RWPE2 (cell line): ENCODE measurements around the gene SIGLEC11.

Experiments used
- ATAC-seq: fragments of 200-7000 bp; cut with Tn5 transposase; 3 replicates; pipeline ENCODE4 v1.9.1; 2021; ENCODE audit warnings: low read depth
- DNase-seq: peaks from one replicate; pipeline ENCODE4 v3.0.0-alpha.2; 2020; ENCODE audit warnings: low spot score
- H3K27ac ChIP-seq: fragments of 450-650 bp; 2 replicates; pipeline ENCODE4 v1.5.1; 2017; ENCODE audit warnings: mild to moderate bottlenecking; ENCODE audit not compliant: poor library complexity, severe bottlenecking
- H3K27me3 ChIP-seq: fragments of 250-450 bp; sonication (Bioruptor Pico); 2 replicates; pipeline ENCODE4 v1.5.1; 2021; ENCODE audit warnings: mild to moderate bottlenecking, moderate library complexity; ENCODE audit not compliant: insufficient read depth, poor library complexity, severe bottlenecking
- H3K36me3 ChIP-seq: fragments of 250-450 bp; sonication (Bioruptor Pico); 2 replicates; pipeline ENCODE4 v1.5.1; 2020; ENCODE audit warnings: low read depth, mild to moderate bottlenecking, moderate library complexity
- H3K4me1 ChIP-seq: fragments of 250-450 bp; sonication (Bioruptor Pico); 2 replicates; pipeline ENCODE4 v1.5.1; 2021; ENCODE audit warnings: mild to moderate bottlenecking, moderate library complexity; ENCODE audit not compliant: insufficient read depth, poor library complexity, severe bottlenecking
- H3K4me3 ChIP-seq: fragments of 250-450 bp; sonication (Bioruptor Pico); 2 replicates; pipeline ENCODE4 v1.5.1; 2021; ENCODE audit warnings: mild to moderate bottlenecking, moderate library complexity; ENCODE audit not compliant: severe bottlenecking
- H3K9me3 ChIP-seq: fragments of 250-450 bp; sonication (Bioruptor Pico); 2 replicates; pipeline ENCODE4 v1.5.1; 2021; ENCODE audit warnings: mild to moderate bottlenecking, moderate library complexity; ENCODE audit not compliant: severe bottlenecking
- CTCF ChIP-seq: fragments of 450-650 bp; IDR thresholded peaks from one replicate; pipeline ENCODE4 v1.5.1; 2017; ENCODE audit warnings: mild to moderate bottlenecking, moderate library complexity; ENCODE audit not compliant: poor library complexity, severe bottlenecking

SIGLEC11 gene

GRCh38 chr19:49918089-49918488 is 42.9 kb downstream of the SIGLEC11 start:
- H3K36me3 ChIP-seq, result peaks cover 46% of the 10 kb centered on the region
- H3K27me3 ChIP-seq, result no peaks in the 10 kb centered on the region
- ATAC-seq (no peak), DNase-seq (no peak)
- H3K4me3 ChIP-seq, result no peak overlapping the region
- no peaks in the 10 kb centered on the region for H3K4me1 ChIP-seq
- no peak for TF ChIP-seq CTCF
- H3K9me3 ChIP-seq, result no peaks in the 10 kb centered on the region
- H3K27ac ChIP-seq, result no peak overlapping the region

- TF ChIP-seq CTCF, result no peak
- no peaks in the 10 kb centered on the region for H3K9me3 ChIP-seq
- H3K4me1 ChIP-seq, result no peaks in the 10 kb centered on the region
- ATAC-seq (no peak), DNase-seq (no peak)
- H3K36me3 ChIP-seq, result peaks cover 50% of the 10 kb centered on the region
- H3K4me3 ChIP-seq, result no peak overlapping the region
- no peaks in the 10 kb centered on the region for H3K27me3 ChIP-seq
- H3K27ac ChIP-seq, result no peak overlapping the region
These were observed 43.9 kb downstream of the SIGLEC11 start for GRCh38 chr19:49916839-49917733.

- Histone ChIP-seq H3K27me3 (no peaks in the 10 kb centered on the region), H3K27ac (no peak overlapping the region), H3K4me1 (no peaks in the 10 kb centered on the region), H3K4me3 (no peak overlapping the region), H3K9me3 (no peaks in the 10 kb centered on the region), H3K36me3 (peaks cover 47% of the 10 kb centered on the region)
- ATAC-seq (no peak), DNase-seq (no peak)
- TF ChIP-seq CTCF, result no peak
These were observed 45.7 kb downstream of the SIGLEC11 start for GRCh38 chr19:49915271-49915670.

- no peak for ATAC-seq
- Histone ChIP-seq H3K27ac (no peak overlapping the region), H3K27me3 (no peaks in the 10 kb centered on the region), H3K4me1 (no peaks in the 10 kb centered on the region), H3K9me3 (no peaks in the 10 kb centered on the region), H3K36me3 (peaks cover 55% of the 10 kb centered on the region), H3K4me3 (no peak overlapping the region)
- DNase-seq, result no peak
- no peak for TF ChIP-seq CTCF
These were observed 47.3 kb downstream of the SIGLEC11 start for GRCh38 chr19:49913720-49914119.
